HEK293 (cell line): Measurements from ENCODE around the gene CNOT6L.

ENCODE experiments used
- CTCF ChIA-PET: fragments of 350-600 bp; formaldehyde crosslinking; extraction: SDS; loops from one replicate; lab custom pipeline; 2021; ENCODE audit warnings: antibody characterized with exemption; lab: Yijun Ruan, JAX
- POLR2A ChIA-PET: fragments of 300-600 bp; formaldehyde crosslinking; extraction: SDS; loops from one replicate; lab custom pipeline; 2020; ENCODE audit warnings: antibody characterized with exemption, inconsistent platforms; lab: Yijun Ruan, JAX
- H3K27ac ChIP-seq: fragments of 200-500 bp; sonication (Bioruptor generic); 2 replicates; pipeline ENCODE4 v1.5.1; 2014; ENCODE audit warnings: low read depth, low read length, control low read depth, inconsistent platforms; ENCODE audit errors: extremely low read depth
- H3K36me3 ChIP-seq, 2 experiments: fragments of 200-500 bp in 1 of 2; sonication (Bioruptor generic) in 1 of 2; 1 replicate in 1 of 2; 2 replicates in 1 of 2; pipeline ENCODE4 v1.5.1; 2014 to 2017; ENCODE audit warnings: inconsistent platforms in 2 of 2, low read length in 2 of 2; ENCODE audit not compliant: control insufficient read depth in 2 of 2, insufficient read depth in 1 of 2
- H3K4me1 ChIP-seq: fragments of 200-500 bp; sonication (Bioruptor generic); 2 replicates; pipeline ENCODE4 v1.5.1; 2014; ENCODE audit warnings: mild to moderate bottlenecking, low read length, inconsistent platforms; ENCODE audit not compliant: control insufficient read depth, insufficient read depth
- H3K4me3 ChIP-seq: 2 replicates; pipeline ENCODE4 v1.5.1; 2011; ENCODE audit warnings: low read depth, mild to moderate bottlenecking, control low read depth, low read length, moderate library complexity
- H3K9me3 ChIP-seq: fragments of 200-500 bp; sonication (Bioruptor generic); 2 replicates; pipeline ENCODE4 v1.5.1; 2014; ENCODE audit warnings: low read depth, low read length, inconsistent platforms; ENCODE audit not compliant: control insufficient read depth, insufficient read depth
- BCL11B ChIP-seq: fragments of 450-650 bp; formaldehyde crosslinking; IDR thresholded peaks from 2 replicates; pipeline ENCODE4 v1.5.1; 2016; ENCODE audit warnings: low read depth, missing biosample characterization, missing genetic modification characterization
- GLI2 ChIP-seq: fragments of 450-650 bp; formaldehyde crosslinking; IDR thresholded peaks from 2 replicates; pipeline ENCODE4; 2017; ENCODE audit warnings: missing biosample characterization, missing genetic modification characterization, low read depth, borderline replicate concordance
- GLIS1 ChIP-seq: fragments of 450-650 bp; formaldehyde crosslinking; IDR thresholded peaks from 2 replicates; pipeline ENCODE4 v1.5.1; 2016; ENCODE audit warnings: missing biosample characterization, missing genetic modification characterization
- KLF8 ChIP-seq: fragments of 450-650 bp; formaldehyde crosslinking; IDR thresholded peaks from 2 replicates; pipeline ENCODE4 v1.5.1; 2016; ENCODE audit warnings: missing biosample characterization, missing genetic modification characterization
- ZBTB1 ChIP-seq: fragments of 450-650 bp; formaldehyde crosslinking; IDR thresholded peaks from 2 replicates; pipeline ENCODE4 v1.5.1; 2016; ENCODE audit warnings: missing biosample characterization, missing genetic modification characterization
- ZBTB7A ChIP-seq: fragments of 450-650 bp; formaldehyde crosslinking; IDR thresholded peaks from 2 replicates; pipeline ENCODE4 v1.5.1; 2016; ENCODE audit warnings: low read depth, missing biosample characterization, missing genetic modification characterization
- ZNF121 ChIP-seq: fragments of 450-650 bp; formaldehyde crosslinking; IDR thresholded peaks from 2 replicates; pipeline ENCODE4 v1.5.1; 2016; ENCODE audit warnings: missing biosample characterization, missing genetic modification characterization
- ZNF184 ChIP-seq: fragments of 450-650 bp; IDR thresholded peaks from 2 replicates; pipeline ENCODE4 v1.5.1; 2018; ENCODE audit warnings: missing biosample characterization, mild to moderate bottlenecking, missing genetic modification characterization
- ZNF280D ChIP-seq: fragments of 450-650 bp; formaldehyde crosslinking; IDR thresholded peaks from 2 replicates; pipeline ENCODE4 v1.5.1; 2016; ENCODE audit warnings: missing biosample characterization, missing genetic modification characterization
- ZNF350 ChIP-seq: fragments of 450-650 bp; formaldehyde crosslinking; IDR thresholded peaks from 2 replicates; pipeline ENCODE4 v1.5.0; 2017; ENCODE audit warnings: missing biosample characterization, mild to moderate bottlenecking, missing genetic modification characterization
- ZNF530 ChIP-seq: fragments of 450-650 bp; formaldehyde crosslinking; IDR thresholded peaks from 2 replicates; pipeline ENCODE4 v1.5.1; 2016; ENCODE audit warnings: low read depth, missing biosample characterization, missing genetic modification characterization
- ZNF561 ChIP-seq: fragments of 450-650 bp; IDR thresholded peaks from 2 replicates; pipeline ENCODE4 v1.5.1; 2018; ENCODE audit warnings: missing biosample characterization, missing genetic modification characterization, borderline replicate concordance
- ZNF585B ChIP-seq: fragments of 450-650 bp; formaldehyde crosslinking; IDR thresholded peaks from 2 replicates; pipeline ENCODE4 v1.5.1; 2016; ENCODE audit warnings: missing biosample characterization, missing genetic modification characterization
- ZNF624 ChIP-seq: fragments of 450-650 bp; formaldehyde crosslinking; IDR thresholded peaks from 2 replicates; pipeline ENCODE4 v1.5.1; 2017; ENCODE audit warnings: missing biosample characterization, missing genetic modification characterization
- ZNF629 ChIP-seq: fragments of 450-650 bp; formaldehyde crosslinking; IDR thresholded peaks from 2 replicates; pipeline ENCODE4 v1.5.1; 2017; ENCODE audit warnings: missing biosample characterization, missing genetic modification characterization
- ZNF670 ChIP-seq: fragments of 450-650 bp; formaldehyde crosslinking; IDR thresholded peaks from 2 replicates; pipeline ENCODE4 v1.5.1; 2016; ENCODE audit warnings: missing biosample characterization, missing genetic modification characterization, low read depth
- ZNF704 ChIP-seq: fragments of 450-650 bp; formaldehyde crosslinking; IDR thresholded peaks from 2 replicates; pipeline ENCODE4 v1.5.1; 2016; ENCODE audit warnings: missing biosample characterization, missing genetic modification characterization
- ZNF785 ChIP-seq: fragments of 450-650 bp; formaldehyde crosslinking; IDR thresholded peaks from 2 replicates; pipeline ENCODE4 v1.5.1; 2016; ENCODE audit warnings: missing biosample characterization, missing genetic modification characterization
- TF ChIP-seq, protein P1 (sequence below): fragments of 450-650 bp; formaldehyde crosslinking; IDR thresholded peaks from 2 replicates; pipeline ENCODE4 v1.5.1; 2017; ENCODE audit warnings: missing biosample characterization, missing genetic modification characterization
- TF ChIP-seq, protein P2 (sequence below): fragments of 450-650 bp; formaldehyde crosslinking; IDR thresholded peaks from 2 replicates; pipeline ENCODE4; 2016; ENCODE audit warnings: missing biosample characterization, missing genetic modification characterization
- TF ChIP-seq, protein P3 (sequence below): fragments of 450-650 bp; formaldehyde crosslinking; IDR thresholded peaks from 2 replicates; pipeline ENCODE4 v1.5.1; 2016; ENCODE audit warnings: missing biosample characterization, missing genetic modification characterization

Gene CNOT6L

DNA sequence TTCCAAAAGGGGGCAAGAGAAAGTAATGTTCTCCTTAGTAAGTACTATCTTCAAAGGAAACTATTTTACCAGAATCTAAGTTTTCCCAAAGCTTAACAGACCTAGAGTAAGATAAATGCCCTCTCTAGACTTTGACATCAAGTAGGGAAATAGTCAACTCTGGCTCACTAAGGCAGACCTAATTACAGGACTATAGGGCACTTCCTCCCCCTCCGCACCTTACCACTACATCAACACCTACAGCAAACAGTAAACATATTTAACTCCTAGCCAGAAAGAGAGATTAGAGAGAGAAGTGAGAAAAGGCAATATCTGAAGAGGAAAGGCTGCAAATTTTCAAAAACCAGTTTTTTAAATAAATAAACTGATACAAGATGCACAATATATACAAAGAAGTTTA, 60.4 kb downstream of the CNOT6L start (continued):
- TF ChIP-seq ZBTB1 (tag by site-specific recombination) (no peak), ZNF624 (tag by site-specific recombination) (no peak)

GRCh38 chr4:77751764-77752163, 67.4 kb downstream of the CNOT6L start:
- Histone ChIP-seq H3K27ac (no peak overlapping the region), H3K4me1 (no peaks in the 10 kb centered on the region), H3K9me3 (no peaks in the 10 kb centered on the region), H3K4me3 (no peak overlapping the region), H3K36me3 (peaks cover 0 to 15% of the 10 kb centered on the region in 2 experiments; a peak in 2 of 3 replicates)
- ChIA-PET CTCF (no interaction called here), POLR2A (no interaction called here)
- TF ChIP-seq, protein P1, sequence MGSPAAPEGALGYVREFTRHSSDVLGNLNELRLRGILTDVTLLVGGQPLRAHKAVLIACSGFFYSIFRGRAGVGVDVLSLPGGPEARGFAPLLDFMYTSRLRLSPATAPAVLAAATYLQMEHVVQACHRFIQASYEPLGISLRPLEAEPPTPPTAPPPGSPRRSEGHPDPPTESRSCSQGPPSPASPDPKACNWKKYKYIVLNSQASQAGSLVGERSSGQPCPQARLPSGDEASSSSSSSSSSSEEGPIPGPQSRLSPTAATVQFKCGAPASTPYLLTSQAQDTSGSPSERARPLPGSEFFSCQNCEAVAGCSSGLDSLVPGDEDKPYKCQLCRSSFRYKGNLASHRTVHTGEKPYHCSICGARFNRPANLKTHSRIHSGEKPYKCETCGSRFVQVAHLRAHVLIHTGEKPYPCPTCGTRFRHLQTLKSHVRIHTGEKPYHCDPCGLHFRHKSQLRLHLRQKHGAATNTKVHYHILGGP (tag by site-specific recombination), result no peak
- no peak for TF ChIP-seq ZNF670 (tag by site-specific recombination)
- no peak for TF ChIP-seq GLI2 (tag by site-specific recombination)
- peak; percentile 55; the same call in 1 of the 2 replicates for TF ChIP-seq ZNF121

- Histone ChIP-seq H3K9me3 (no peaks in the 10 kb centered on the region), H3K27ac (no peak overlapping the region), H3K4me3 (no peak overlapping the region), H3K4me1 (peaks cover 2% of the 10 kb centered on the region; the same call in 1 of the 2 replicates), H3K36me3 (peaks cover 0 to 17% of the 10 kb centered on the region in 2 experiments; a peak in 1 of 3 replicates)
- peak; percentile 26; the same call in 1 of the 2 replicates for TF ChIP-seq GLIS1
- TF ChIP-seq, protein P2, sequence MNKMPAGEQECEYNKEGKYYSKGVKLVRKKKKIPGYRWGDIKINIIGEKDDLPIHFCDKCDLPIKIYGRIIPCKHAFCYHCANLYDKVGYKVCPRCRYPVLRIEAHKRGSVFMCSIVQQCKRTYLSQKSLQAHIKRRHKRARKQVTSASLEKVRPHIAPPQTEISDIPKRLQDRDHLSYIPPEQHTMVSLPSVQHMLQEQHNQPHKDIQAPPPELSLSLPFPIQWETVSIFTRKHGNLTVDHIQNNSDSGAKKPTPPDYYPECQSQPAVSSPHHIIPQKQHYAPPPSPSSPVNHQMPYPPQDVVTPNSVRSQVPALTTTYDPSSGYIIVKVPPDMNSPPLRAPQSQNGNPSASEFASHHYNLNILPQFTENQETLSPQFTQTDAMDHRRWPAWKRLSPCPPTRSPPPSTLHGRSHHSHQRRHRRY (tag by site-specific recombination), result no peak
- CTCF ChIA-PET, result no interaction called here
- POLR2A ChIA-PET, result no interaction called here
These were observed 73.4 kb downstream of the CNOT6L start for GRCh38 chr4:77745792-77746191.

GRCh38 chr4:77742054-77742453, 77.1 kb downstream of the CNOT6L start:
- Histone ChIP-seq H3K9me3 (no peaks in the 10 kb centered on the region), H3K4me1 (peaks cover 2% of the 10 kb centered on the region; the same call in 1 of the 2 replicates), H3K36me3 (peaks cover 0 to 27% of the 10 kb centered on the region in 2 experiments; a peak in 1 of 3 replicates), H3K27ac (no peak overlapping the region), H3K4me3 (no peak overlapping the region)
- POLR2A ChIA-PET, result no interaction called here
- CTCF ChIA-PET, result no interaction called here
- TF ChIP-seq ZNF629 (tag by site-specific recombination), result no peak
- TF ChIP-seq ZNF280D (tag by site-specific recombination), result no peak
- no peak for TF ChIP-seq ZNF785 (tag by site-specific recombination)
- TF ChIP-seq ZBTB7A (tag by site-specific recombination), result no peak
- no peak for TF ChIP-seq ZNF530
- no peak for TF ChIP-seq KLF8 (tag by site-specific recombination)
- TF ChIP-seq, protein P3, sequence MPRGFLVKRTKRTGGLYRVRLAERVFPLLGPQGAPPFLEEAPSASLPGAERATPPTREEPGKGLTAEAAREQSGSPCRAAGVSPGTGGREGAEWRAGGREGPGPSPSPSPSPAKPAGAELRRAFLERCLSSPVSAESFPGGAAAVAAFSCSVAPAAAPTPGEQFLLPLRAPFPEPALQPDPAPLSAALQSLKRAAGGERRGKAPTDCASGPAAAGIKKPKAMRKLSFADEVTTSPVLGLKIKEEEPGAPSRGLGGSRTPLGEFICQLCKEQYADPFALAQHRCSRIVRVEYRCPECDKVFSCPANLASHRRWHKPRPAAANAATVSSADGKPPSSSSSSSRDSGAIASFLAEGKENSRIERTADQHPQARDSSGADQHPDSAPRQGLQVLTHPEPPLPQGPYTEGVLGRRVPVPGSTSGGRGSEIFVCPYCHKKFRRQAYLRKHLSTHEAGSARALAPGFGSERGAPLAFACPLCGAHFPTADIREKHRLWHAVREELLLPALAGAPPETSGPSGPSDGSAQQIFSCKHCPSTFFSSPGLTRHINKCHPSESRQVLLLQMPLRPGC (tag by site-specific recombination), result no peak
- TF ChIP-seq ZNF585B (tag by site-specific recombination), result no peak
- no peak for TF ChIP-seq ZNF561 (tag by site-specific recombination)
- TF ChIP-seq ZNF184 (tag by site-specific recombination), result no peak
- TF ChIP-seq ZNF350 (tag by site-specific recombination), result no peak
- no peak for TF ChIP-seq BCL11B (tag by site-specific recombination)
- TF ChIP-seq ZNF704 (tag by site-specific recombination), result no peak
